Brain microvascular endothelial cell (primary cell): Measurements from ENCODE around the gene GDF2.

Source experiments
- DNase-seq: peaks from one replicate; pipeline ENCODE4 v3.0.0-alpha.2; 2020
- H3K27ac ChIP-seq: fragments of 250-450 bp; sonication (Bioruptor Pico); 2 replicates; pipeline ENCODE4 v1.5.1; 2020; ENCODE audit warnings: mild to moderate bottlenecking, moderate library complexity
- H3K27me3 ChIP-seq: fragments of 250-450 bp; sonication (Bioruptor Pico); replicated peaks from 2 replicates; pipeline ENCODE4 v1.5.1; 2020; ENCODE audit warnings: mild to moderate bottlenecking
- H3K36me3 ChIP-seq: fragments of 250-450 bp; sonication (Bioruptor Pico); replicated peaks from 2 replicates; pipeline ENCODE4 v1.5.1; 2020; ENCODE audit warnings: mild to moderate bottlenecking
- H3K4me3 ChIP-seq: 2 replicates; pipeline ENCODE4 v1.5.1; 2011; ENCODE audit warnings: low read depth, mild to moderate bottlenecking, control low read depth, low read length, moderate library complexity
- in situ Hi-C: cut with HindIII; loops from 2 replicates; pipeline ENCODE4 v1.10.0; 2017; ENCODE audit warnings: low sequenced_read_pairs, low pct_ligation_motif_present
- TF ChIP-seq, protein P1 (sequence below): IDR thresholded peaks from 2 replicates; pipeline ENCODE4 v1.5.1; 2011; ENCODE audit warnings: low read depth, mild to moderate bottlenecking, moderate library complexity, low read length, control low read depth, inconsistent platforms; ENCODE audit errors: missing control alignments

GDF2 gene

GRCh38 chr10:47371629-47372485 is 49.6 kb downstream of the GDF2 start:
- no peak overlapping the region for H3K4me3 ChIP-seq
- DNase-seq: no peak
- no peak overlapping the region for H3K27ac ChIP-seq
- H3K27me3 ChIP-seq: no peaks in the 10 kb centered on the region
- H3K36me3 ChIP-seq: no peaks in the 10 kb centered on the region
- in situ Hi-C loops: no loop called here
- TF ChIP-seq, protein P1, sequence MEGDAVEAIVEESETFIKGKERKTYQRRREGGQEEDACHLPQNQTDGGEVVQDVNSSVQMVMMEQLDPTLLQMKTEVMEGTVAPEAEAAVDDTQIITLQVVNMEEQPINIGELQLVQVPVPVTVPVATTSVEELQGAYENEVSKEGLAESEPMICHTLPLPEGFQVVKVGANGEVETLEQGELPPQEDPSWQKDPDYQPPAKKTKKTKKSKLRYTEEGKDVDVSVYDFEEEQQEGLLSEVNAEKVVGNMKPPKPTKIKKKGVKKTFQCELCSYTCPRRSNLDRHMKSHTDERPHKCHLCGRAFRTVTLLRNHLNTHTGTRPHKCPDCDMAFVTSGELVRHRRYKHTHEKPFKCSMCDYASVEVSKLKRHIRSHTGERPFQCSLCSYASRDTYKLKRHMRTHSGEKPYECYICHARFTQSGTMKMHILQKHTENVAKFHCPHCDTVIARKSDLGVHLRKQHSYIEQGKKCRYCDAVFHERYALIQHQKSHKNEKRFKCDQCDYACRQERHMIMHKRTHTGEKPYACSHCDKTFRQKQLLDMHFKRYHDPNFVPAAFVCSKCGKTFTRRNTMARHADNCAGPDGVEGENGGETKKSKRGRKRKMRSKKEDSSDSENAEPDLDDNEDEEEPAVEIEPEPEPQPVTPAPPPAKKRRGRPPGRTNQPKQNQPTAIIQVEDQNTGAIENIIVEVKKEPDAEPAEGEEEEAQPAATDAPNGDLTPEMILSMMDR: no peak

- TF ChIP-seq, protein P1: no peak
- no peak for DNase-seq
- Histone ChIP-seq H3K27ac (no peak overlapping the region), H3K4me3 (no peak overlapping the region), H3K27me3 (no peaks in the 10 kb centered on the region), H3K36me3 (no peaks in the 10 kb centered on the region)
- in situ Hi-C loops: no loop called here
These were observed 50.5 kb downstream of the GDF2 start for GRCh38 chr10:47372726-47373125.

DNA sequence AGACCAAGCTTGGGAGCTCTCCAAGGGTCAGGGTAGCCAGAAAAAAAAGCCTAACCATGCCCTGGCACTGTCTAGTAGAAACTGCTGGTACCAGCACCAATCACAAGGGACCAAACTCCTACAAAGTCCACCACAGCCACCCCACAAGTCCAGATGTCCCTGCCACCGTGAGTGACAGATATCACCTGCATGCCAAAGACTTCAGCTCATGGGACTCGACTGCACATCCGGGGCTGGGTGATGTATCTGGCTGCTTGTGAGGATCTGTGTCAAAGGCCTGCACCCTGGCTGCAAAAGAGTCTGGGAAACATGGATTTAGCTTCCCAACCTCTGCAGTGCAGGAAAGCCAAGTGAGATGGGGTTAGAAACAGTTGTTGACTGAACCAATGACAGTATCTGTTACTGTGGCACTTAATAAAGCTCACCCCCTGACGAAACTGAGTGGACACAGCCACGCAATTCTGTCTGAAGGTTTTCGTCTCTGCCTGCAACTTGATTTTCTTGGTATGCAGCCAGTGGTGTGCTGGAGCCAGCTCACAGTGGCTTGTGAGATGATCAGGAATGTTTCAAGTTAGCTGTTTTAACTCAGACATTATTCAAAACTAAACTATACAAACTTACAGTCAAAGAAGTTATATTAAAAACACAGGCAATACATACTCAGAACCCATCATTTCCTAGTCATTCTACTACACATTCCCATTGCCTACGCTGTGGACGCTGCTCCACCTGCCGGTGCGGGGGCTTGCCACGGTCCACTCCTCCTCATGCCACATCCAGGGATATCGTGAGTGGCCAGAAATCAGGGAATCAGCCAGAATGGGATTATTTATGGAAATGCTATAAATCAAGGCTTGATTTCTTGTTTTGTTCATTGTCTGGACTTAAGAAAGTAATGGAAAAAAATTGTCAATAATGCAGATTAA is 52.6 kb downstream of the GDF2 start:
- TF ChIP-seq, protein P1: no peak
- Histone ChIP-seq H3K4me3 (no peak overlapping the region), H3K36me3 (no peaks in the 10 kb centered on the region), H3K27me3 (no peaks in the 10 kb centered on the region), H3K27ac (no peak overlapping the region)
- in situ Hi-C loops: no loop called here
- DNase-seq: peak; percentile 54

DNA sequence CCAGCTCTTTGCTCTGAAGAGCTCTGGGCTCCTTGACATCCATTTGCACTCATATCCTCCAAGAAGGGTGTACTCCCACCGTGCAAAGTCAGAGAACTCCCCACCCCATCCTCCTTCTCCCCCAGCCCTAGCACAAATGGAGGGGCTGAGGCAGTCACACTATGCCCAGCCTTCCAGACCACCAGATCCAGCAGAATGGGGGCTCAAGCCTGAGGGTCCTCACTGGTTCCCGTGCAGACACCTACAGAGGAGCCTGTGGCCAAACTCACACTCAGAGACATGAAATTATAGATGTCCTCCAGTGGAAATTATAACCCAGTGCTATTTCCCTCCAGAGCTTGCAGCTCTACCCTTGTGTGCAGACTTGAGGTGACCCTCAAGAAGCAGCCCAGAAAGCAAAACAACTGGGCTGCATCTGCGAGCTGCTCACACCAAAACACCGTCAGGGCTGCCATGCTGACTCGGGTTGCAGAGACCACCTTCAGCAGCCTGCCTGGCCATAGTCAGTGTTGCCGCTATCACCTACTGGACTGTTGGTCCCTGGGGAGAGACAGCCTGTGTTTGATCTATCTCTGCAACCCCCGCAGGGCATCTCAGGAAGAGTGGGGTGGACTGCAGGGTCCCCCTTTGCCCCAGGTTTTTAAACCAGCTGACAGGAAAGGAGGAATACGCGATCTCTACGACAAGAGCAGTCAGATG is 54.4 kb downstream of the GDF2 start:
- no peak overlapping the region for H3K27ac ChIP-seq
- TF ChIP-seq, protein P1: no peak
- H3K27me3 ChIP-seq: no peaks in the 10 kb centered on the region
- no peak overlapping the region for H3K4me3 ChIP-seq
- no peaks in the 10 kb centered on the region for H3K36me3 ChIP-seq
- DNase-seq: no peak
- in situ Hi-C loops: no loop called here
